Stimulated activated naive CD8-positive, alpha-beta T cell treated with anti-CD3 and anti-CD28 coated beads, Interleukin-15, amount 100 ng/mL, for 72 hours (primary cell): Measurements from ENCODE around the gene NFIA.
"Not testable (repeated sequence)": the region's sequence is repeated elsewhere in the genome, so short reads cannot be mapped to it uniquely, and the experiment has no call there.

Source experiments
- ATAC-seq: fragments of 150-1000 bp; cut with Tn5 transposase; 2 replicates; pipeline ENCODE4 v1.10.0; 2021; ENCODE audit warnings: mild to moderate bottlenecking, moderate library complexity
- DNase-seq, 2 donors: peaks; one replicate each; pipeline ENCODE4 v3.0.0; 2021 to 2022
- H3K27ac Mint-ChIP-seq, 2 donors: one replicate each; pipeline ENCODE4 v1.8.0; 2022; ENCODE audit warnings: mild to moderate bottlenecking in 2 of 2, mixed read lengths in 2 of 2, moderate library complexity in 2 of 2
- H3K27me3 Mint-ChIP-seq: one replicate; pipeline ENCODE4 v1.8.0; 2022; ENCODE audit warnings: mixed read lengths
- H3K4me1 Mint-ChIP-seq: one replicate; pipeline ENCODE4 v1.8.0; 2022; ENCODE audit warnings: mild to moderate bottlenecking, mixed read lengths
- H3K4me3 Mint-ChIP-seq, 2 donors: one replicate each; pipeline ENCODE4 v1.8.0; 2022; ENCODE audit warnings: mild to moderate bottlenecking in 2 of 2, mixed read lengths in 2 of 2, moderate library complexity in 1 of 2
- H3K9me3 Mint-ChIP-seq, 2 donors: one replicate each; pipeline ENCODE4 v1.8.0; 2022; ENCODE audit warnings: mixed read lengths in 2 of 2

Gene NFIA

DNA sequence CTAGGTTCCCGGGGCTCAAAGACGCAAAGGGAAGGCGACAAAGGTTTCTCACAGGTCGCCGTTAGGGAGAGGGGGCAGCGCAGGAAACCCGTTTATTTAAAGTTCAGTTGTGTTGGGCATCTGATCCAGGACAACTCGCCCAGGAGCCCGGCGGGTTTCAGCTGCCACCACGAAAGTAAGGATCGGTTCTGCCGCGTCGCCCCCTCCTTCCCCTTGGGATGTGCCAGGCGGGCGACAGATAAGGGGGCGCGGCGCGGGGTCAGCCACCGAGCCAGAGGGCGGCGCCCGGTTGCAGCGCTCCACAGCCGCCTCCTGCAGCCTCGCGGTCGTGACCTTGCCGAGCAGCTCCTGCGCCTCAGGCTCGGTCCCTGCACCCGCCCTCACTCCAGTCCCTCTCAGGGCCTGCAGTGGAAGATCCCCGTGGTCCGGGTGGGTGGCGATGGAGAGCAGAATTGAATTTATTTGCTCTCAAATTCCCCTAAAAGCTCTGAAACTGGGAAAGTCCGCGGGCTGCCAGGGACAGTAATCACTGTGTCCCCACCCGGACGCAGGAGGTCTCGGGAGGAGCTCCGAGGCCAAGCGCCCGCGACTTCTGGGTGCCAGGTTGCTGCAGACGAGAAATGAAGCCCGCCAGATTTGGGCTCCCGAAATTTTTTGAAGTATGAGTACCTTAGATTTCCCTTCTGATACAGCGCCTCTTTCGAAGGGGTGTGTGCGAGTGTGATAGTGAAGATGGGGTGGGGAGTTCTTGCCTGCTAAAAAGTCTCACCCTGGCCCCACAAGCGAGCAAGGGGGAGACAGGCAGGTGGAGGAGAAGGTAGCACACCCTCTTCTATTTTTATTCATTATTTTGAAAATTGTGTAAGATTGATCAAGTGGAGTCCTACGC lies 28.4 kb upstream of the NFIA start:
- no peak overlapping the region for H3K27ac Mint-ChIP-seq
- ATAC-seq, result peak; percentile 24
- H3K9me3 Mint-ChIP-seq, result no peaks in the 10 kb centered on the region
- H3K27me3 Mint-ChIP-seq, result peaks cover 75% of the 10 kb centered on the region
- peak in 1 of 2 donors; percentile 33 for DNase-seq
- H3K4me3 Mint-ChIP-seq, result peak overlapping the region; percentile 85 to 91
- peaks cover 49% of the 10 kb centered on the region for H3K4me1 Mint-ChIP-seq

DNA sequence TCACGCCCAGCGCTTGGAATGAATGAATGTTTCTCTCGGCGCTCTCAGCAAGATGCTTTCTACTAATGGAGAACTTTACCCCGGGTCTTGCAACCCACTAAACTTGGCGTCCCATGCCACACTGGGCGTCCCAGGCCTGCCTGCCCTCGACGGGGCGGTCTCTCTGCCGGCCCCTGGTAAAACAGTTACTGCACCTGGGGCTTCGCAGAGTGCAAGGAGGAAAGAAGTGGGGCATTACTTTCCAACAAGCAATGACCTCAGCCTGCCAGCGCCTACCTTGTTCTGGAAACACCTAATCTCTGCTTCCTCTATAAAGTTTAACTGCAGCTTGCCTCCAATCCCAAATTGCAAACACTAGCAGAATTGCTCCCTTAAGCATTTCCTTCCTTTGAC lies 27.8 kb upstream of the NFIA start:
- peaks cover 49% of the 10 kb centered on the region for H3K4me1 Mint-ChIP-seq
- no peaks in the 10 kb centered on the region for H3K9me3 Mint-ChIP-seq
- no peak overlapping the region for H3K27ac Mint-ChIP-seq
- ATAC-seq (no peak), DNase-seq (no peak)
- peak overlapping the region; percentile 19 to 91 for H3K4me3 Mint-ChIP-seq
- H3K27me3 Mint-ChIP-seq, result peaks cover 75% of the 10 kb centered on the region

DNA sequence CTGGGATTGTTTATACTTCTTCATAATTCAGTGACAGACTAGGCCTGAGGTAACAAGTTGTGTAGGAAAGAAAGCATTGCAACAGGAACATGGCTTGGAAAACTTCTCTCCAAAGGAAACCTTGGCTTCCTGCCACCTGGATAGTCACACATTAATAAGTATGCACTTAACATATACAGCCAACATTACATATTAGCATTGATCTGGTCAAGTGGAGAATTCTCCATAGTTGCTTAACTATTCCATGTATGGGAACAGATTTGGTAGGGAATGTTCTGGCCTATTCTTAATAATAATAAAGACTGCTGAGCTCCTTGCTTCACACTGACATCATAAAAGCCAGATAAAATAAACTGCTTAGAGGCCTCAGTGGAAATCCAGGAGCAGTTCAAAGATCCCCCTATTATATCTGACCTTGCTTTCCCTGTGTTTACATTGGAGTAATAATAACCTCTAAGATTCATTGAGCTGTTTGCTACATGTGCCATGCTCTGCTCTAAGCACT lies 27.2 kb upstream of the NFIA start:
- ATAC-seq (no peak), DNase-seq (no peak)
- no peak overlapping the region for H3K27ac Mint-ChIP-seq
- H3K4me1 Mint-ChIP-seq, result peaks cover 49% of the 10 kb centered on the region
- H3K4me3 Mint-ChIP-seq, result no peak overlapping the region
- H3K27me3 Mint-ChIP-seq, result peaks cover 75% of the 10 kb centered on the region
- H3K9me3 Mint-ChIP-seq, result no peaks in the 10 kb centered on the region

DNA sequence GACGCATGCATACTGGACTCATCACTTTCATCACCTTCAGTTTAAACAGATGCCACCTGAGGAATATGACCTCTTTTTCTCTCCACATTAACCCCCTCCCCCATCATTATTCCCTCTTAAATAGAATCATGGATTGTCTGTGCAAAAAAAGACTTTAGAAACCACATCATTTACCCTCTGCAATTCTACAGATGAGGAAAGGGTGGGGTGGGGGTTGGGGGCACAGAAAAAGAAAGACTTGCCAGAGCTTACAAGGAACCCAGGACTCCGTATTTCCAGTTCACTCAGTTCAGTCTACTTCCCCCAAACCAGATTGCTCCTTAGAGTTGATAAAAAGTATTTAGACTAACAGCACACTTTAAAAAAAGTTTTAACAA lies 26.2 kb upstream of the NFIA start:
- ATAC-seq (no peak), DNase-seq (no peak)
- peaks cover 46% of the 10 kb centered on the region for H3K4me1 Mint-ChIP-seq
- no peaks in the 10 kb centered on the region for H3K9me3 Mint-ChIP-seq
- peaks cover 71% of the 10 kb centered on the region for H3K27me3 Mint-ChIP-seq
- peak overlapping the region; percentile 57 to 87 for H3K4me3 Mint-ChIP-seq
- H3K27ac Mint-ChIP-seq, result no peak overlapping the region

DNA sequence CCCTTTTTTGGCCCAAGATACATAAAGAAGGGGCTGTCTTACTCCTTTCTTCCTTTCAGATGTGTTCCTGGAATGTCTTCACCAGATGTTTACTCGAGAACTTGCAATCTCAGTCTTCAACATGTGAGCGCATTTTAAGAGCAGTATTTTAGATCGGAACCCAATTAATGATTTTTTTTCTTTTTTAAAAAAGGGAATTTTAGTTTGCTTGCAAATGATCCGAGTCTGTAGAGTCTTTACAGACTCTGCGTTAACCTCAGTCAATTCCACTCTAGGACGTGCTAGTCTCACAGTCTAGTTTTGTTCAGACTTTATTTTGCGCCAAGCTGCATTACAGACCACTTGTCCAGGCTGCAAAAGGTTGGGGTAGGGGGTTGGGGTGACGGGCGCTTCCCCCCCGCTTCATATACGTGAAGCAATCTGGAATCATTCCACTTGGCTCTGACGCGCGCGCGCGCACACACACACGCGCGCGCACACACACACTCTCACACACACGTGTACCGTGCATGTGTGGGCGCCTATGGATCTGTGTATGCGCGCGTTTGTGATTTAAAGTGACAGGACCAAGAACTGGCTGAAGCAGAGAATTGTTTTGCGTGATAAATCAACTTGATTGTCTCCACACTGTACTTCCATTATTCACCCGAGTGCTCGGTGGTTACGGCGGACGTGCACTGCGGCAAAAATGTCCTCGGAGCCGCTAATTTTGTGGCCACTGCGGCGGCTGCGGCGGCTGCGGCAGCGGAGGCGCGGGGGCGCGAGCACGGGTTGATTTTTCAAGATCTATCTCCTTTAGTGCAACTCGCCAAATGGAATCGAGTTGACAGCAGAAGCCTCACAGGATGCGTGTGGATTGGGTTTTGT lies 25.6 kb upstream of the NFIA start:
- DNase-seq (peak in 1 of 2 donors; percentile 35), ATAC-seq (peak; percentile 65)
- peaks cover 65% of the 10 kb centered on the region for H3K27me3 Mint-ChIP-seq
- peak overlapping the region; percentile 63 to 86 for H3K27ac Mint-ChIP-seq
- H3K4me3 Mint-ChIP-seq, result peak overlapping the region; percentile 87 to 89
- H3K9me3 Mint-ChIP-seq, result no peaks in the 10 kb centered on the region
- peaks cover 41% of the 10 kb centered on the region for H3K4me1 Mint-ChIP-seq

DNA sequence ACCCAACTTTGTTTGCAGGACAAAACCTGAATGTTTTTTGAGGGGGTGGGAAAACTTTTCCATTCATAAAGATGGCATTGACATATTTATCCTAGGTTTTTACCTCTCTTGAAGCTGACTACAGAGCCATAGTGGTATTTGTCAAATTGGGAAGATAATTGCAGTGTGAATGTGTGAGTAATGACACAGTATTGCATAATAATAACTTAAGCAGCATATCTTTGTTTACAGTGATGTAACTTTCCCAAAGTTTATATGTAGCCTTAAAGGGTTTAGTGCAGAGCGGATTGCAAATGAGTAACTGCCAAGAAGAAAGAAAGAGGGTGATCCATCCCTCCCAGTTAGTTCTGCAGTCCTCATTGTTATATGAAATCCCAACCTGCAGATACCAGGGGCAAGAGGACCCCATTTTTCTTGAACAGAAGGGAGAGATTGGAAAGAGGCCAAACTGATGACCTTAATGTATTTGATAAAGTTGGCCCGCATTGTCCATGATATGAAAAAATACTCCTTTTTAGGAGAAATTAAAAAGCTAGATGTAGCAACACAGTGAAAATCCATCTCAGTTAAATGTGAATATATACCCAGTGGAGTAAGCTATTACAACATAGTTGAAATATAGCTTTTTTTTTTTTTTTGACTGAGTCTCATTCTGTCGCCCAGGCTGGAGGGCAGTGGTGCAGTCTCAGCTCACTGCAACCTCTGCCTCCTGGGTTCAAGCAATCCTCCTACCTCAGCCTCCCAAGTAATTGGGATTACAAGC lies 23.7 kb upstream of the NFIA start:
- Mint-ChIP-seq H3K4me3 (no peak overlapping the region), H3K9me3 (no peaks in the 10 kb centered on the region), H3K4me1 (peaks cover 22% of the 10 kb centered on the region), H3K27me3 (peaks cover 46% of the 10 kb centered on the region), H3K27ac (no peak overlapping the region)
- DNase-seq (no peak), ATAC-seq (no peak)

DNA sequence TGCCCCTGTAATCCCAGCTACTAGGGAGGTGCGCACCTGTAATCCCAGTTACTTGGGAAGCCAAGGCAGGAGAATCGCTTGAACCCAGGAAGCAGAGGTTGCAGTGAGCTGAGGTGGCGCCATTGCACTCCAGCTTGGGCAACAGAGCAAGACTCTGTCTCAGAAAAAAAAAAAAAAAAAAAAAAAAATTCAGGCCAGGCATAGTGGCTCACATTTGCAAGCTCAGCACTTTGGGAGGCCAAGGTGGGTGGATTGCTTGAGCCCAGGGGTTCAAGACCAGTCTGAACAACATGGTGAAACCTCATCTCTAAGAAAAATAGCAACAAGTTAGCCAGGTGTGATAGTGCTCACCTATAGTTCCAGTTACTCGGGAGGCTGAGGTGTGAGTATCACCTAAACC lies 20.8 kb upstream of the NFIA start:
- H3K27me3 Mint-ChIP-seq, result peaks cover 17% of the 10 kb centered on the region
- H3K9me3 Mint-ChIP-seq, H3K27ac Mint-ChIP-seq, H3K4me3 Mint-ChIP-seq, H3K4me1 Mint-ChIP-seq, DNase-seq, ATAC-seq: not testable (repeated sequence)

DNA sequence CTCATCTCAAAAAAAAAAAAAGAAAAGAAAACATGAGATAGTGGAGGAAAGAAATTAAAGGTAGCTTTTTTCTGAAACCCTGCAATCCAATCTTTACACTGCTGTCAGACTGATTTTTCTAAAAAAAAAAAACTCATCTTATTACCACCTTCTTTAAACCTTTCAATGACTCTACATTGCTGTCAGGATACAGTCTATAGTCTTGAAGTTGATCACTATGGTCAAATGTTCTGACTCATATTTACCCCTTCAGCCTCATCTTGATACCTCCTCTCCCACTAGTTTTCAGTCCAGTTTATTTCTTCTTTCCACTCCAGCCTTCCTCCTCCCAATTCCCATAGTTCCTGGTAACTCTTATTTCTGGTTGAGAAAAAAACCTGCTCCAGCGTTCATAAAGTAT lies 17.7 kb upstream of the NFIA start:
- no peaks in the 10 kb centered on the region for H3K9me3 Mint-ChIP-seq
- DNase-seq, result no peak
- H3K4me1 Mint-ChIP-seq, result no peaks in the 10 kb centered on the region
- H3K27ac Mint-ChIP-seq, result no peak overlapping the region
- ATAC-seq, result peak; percentile 46
- no peak overlapping the region for H3K4me3 Mint-ChIP-seq
- no peaks in the 10 kb centered on the region for H3K27me3 Mint-ChIP-seq

DNA sequence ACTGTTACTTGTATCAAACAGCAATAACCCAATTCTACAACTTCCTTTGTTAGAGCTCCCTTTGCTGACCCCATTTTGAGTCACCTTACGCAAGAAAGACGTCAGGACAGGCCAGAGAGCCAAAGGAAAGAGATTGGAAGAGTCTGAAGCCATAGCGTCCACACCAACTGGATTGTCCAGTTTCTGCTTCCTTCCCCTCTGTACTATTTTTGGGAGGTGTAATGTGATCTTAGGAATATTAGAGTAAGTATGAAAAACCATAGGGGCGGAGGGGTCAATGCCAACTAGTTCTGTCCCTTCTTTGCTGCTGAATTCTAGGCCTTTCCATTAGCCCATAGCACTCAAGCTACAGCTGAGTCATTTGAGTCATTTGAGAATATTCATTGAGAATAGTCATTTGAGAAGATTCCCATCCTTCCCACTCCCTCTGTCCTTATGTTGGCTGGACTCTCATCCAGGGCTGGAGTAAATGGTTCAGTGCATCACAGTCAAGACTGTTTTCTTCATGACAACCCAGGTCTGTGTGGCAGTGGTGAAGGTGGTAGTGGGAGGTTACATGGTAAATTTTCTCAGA lies 14.8 kb upstream of the NFIA start:
- ATAC-seq (no peak), DNase-seq (no peak)
- Mint-ChIP-seq H3K4me3 (no peak overlapping the region), H3K27ac (no peak overlapping the region), H3K4me1 (no peaks in the 10 kb centered on the region), H3K9me3 (no peaks in the 10 kb centered on the region), H3K27me3 (no peaks in the 10 kb centered on the region)

DNA sequence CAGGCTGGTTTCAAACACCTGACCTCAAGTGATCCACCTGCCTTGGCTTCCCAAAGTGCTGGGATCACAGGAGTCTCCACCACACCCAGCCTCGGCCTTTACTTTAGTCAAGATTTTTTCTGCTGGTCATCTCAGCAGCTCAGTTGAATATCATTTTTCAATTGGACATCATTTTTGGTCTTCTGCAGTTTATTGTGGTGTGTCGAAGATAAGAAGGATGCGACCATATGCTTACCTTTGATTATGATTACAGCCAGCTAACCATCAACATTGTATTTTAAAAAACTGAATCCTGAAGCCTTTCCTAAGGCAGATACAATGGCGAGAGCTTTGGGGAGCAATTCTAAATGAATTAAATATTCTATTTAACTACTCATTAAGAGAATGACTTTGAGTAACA lies 12.3 kb upstream of the NFIA start:
- no peak overlapping the region for H3K4me3 Mint-ChIP-seq
- no peak overlapping the region for H3K27ac Mint-ChIP-seq
- ATAC-seq (no peak), DNase-seq (no peak)
- H3K9me3 Mint-ChIP-seq, result no peaks in the 10 kb centered on the region
- no peaks in the 10 kb centered on the region for H3K4me1 Mint-ChIP-seq
- no peaks in the 10 kb centered on the region for H3K27me3 Mint-ChIP-seq

DNA sequence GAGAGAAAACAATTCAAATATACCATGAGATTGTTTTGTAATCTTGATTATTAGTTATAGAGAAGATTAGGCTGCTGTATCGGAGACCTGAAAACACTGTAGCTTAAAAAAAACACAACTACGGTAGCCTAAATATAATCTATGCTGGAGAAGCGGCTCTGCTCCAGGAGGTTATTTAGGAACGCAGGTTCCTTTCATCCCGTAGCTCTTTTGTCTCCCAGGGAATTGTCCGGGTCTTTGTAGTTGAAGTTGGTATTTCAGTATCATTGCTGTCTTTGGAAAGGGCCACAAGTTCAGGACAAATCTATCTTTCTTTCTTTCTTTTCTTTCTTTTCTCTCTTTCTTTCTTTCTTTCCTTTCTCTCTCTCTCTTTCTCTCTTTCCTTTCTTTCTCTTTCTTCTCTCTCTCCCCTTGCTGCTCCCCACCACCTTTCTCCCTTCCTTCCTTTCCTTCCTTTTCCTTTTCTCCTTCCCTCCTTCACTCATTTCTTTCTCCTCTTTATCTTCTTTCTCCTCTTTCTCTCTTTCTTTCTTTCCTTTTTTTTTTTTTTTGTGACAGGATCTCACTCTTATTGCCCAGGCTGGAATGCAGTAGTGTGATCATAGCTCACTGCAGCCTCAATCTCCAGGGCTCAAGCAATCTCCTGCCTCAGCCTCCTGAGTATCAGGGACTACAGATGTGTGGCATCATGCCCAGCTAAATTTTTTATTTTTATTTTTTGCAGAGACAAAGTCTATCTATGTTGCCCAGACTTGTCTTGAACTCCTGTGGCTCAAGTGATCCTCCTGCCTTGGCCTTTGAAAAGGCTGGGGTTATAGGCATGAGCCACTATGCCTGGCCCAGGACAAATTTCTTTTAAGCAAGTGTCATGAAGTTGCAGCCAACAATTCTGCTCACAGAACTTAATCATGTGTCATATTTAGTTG lies 10.9 kb upstream of the NFIA start:
- Mint-ChIP-seq H3K4me1 (peaks cover 6% of the 10 kb centered on the region), H3K9me3 (no peaks in the 10 kb centered on the region), H3K27ac (peak overlapping the region in 1 of 2 donors; percentile 57), H3K27me3 (no peaks in the 10 kb centered on the region), H3K4me3 (no peak overlapping the region)
- ATAC-seq (no peak), DNase-seq (no peak)

DNA sequence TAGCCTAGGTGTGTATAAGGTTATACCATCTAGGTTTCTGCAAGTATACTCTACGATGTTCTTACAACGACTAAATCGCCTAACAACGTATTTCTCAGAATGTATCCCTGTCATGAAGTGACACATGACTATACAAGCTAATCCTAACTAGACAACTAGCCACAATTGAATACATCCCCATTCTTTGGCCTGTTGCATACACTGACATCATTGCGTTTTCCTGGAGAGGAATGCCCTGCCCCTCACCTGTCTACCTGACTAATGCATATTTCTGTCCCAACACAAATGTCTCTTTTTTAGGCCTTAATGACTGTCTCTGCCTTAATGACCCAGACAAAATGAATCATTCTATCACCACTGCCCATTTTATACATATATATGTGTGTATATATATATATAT lies 8.5 kb upstream of the NFIA start:
- Mint-ChIP-seq H3K27ac (no peak overlapping the region), H3K9me3 (no peaks in the 10 kb centered on the region), H3K27me3 (no peaks in the 10 kb centered on the region), H3K4me3 (no peak overlapping the region), H3K4me1 (peaks cover 25% of the 10 kb centered on the region)
- no peak for ATAC-seq
- DNase-seq, result no peak

DNA sequence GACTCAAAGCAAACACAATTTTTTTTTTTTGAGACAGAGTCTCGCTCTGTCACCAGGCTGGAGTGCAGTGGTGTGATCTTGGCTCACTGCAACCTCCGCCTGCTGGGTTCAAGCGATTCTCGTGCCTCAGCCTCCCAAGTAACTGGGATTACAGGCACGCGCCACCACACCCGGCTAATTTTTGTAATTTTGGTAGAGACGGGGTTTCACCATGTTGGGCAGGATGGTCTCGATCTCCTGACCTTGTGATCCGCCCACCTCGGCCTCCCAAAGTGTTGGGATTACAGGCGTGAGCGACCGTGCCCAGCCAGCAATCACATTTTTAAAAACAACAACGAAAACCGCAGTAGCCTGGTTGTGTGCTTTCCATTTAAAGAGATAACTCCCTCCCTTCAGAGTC lies 6.5 kb upstream of the NFIA start:
- ATAC-seq, H3K4me3 Mint-ChIP-seq, DNase-seq, H3K9me3 Mint-ChIP-seq, H3K27ac Mint-ChIP-seq: not testable (repeated sequence)
- H3K4me1 Mint-ChIP-seq, result peaks cover 44% of the 10 kb centered on the region
- H3K27me3 Mint-ChIP-seq, result peaks cover 16% of the 10 kb centered on the region
